ENCODE data around the gene TFF3.

- TF ChIP-seq CTCF (IDR thresholded peaks at IDR 0.05) (no peak), POLR2A (IDR thresholded peaks at IDR 0.05) (no peak)
Measured at GRCh38 chr21:42295845-42296244, 19.4 kb downstream of the TFF3 start.

All from Peyer's patch (tissue), 4 donors.